DOHH2 (cell line): ENCODE measurements around the gene LATS1.
"Not testable (repeated sequence)": the region's sequence is repeated elsewhere in the genome, so short reads cannot be mapped to it uniquely, and the experiment has no call there.

Source experiments
- H3F3A ChIP-seq: fragments of 200-600 bp; sonication (generic), shearing (Covaris generic); 2 replicates; pipeline ENCODE4 v1.6.0; 2016; ENCODE audit warnings: antibody characterized with exemption, mild to moderate bottlenecking; ENCODE audit not compliant: control insufficient read depth, insufficient read depth
- H3K27ac ChIP-seq: fragments of 200-600 bp; sonication (generic); 2 replicates; pipeline ENCODE4 v1.5.1; 2014; ENCODE audit warnings: low read depth, mild to moderate bottlenecking, low read length, moderate library complexity
- H3K27me3 ChIP-seq: fragments of 200-600 bp; sonication (generic); 2 replicates; pipeline ENCODE4 v1.6.1; 2014; ENCODE audit warnings: mild to moderate bottlenecking, low read length, mixed read lengths; ENCODE audit not compliant: control insufficient read depth
- H3K36me3 ChIP-seq: fragments of 200-600 bp; sonication (generic); 2 replicates; pipeline ENCODE4 v1.6.1; 2014; ENCODE audit warnings: mild to moderate bottlenecking, low read length, moderate library complexity, mixed read lengths; ENCODE audit not compliant: control insufficient read depth
- H3K4me1 ChIP-seq: fragments of 200-600 bp; sonication (generic); 2 replicates; pipeline ENCODE4 v1.6.1; 2014; ENCODE audit warnings: mild to moderate bottlenecking, low read length, mixed read lengths; ENCODE audit not compliant: control insufficient read depth
- H3K4me2 ChIP-seq: fragments of 200-600 bp; sonication (generic); 2 replicates; pipeline ENCODE4 v1.6.0; 2014; ENCODE audit warnings: mild to moderate bottlenecking, low read length, moderate library complexity
- H3K4me3 ChIP-seq: fragments of 200-600 bp; sonication (generic); 2 replicates; pipeline ENCODE4 v1.5.1; 2014; ENCODE audit warnings: mild to moderate bottlenecking, low read length, mixed read lengths
- H3K79me2 ChIP-seq: fragments of 200-600 bp; sonication (generic); 2 replicates; pipeline ENCODE4 v1.6.1; 2014; ENCODE audit warnings: mild to moderate bottlenecking, low read length, mixed read lengths; ENCODE audit not compliant: control insufficient read depth
- H3K9me2 ChIP-seq: fragments of 200-600 bp; sonication (generic); replicated peaks from 2 replicates; pipeline ENCODE4 v1.6.1; 2014; ENCODE audit warnings: mild to moderate bottlenecking, low read length, mixed read lengths; ENCODE audit not compliant: control insufficient read depth
- H3K9me3 ChIP-seq: fragments of 200-600 bp; sonication (generic); 2 replicates; pipeline ENCODE4 v1.6.1; 2014; ENCODE audit warnings: antibody characterized with exemption, low read length, mixed read lengths; ENCODE audit not compliant: control insufficient read depth, insufficient read depth
- H4K20me1 ChIP-seq: fragments of 200-600 bp; sonication (generic); 2 replicates; pipeline ENCODE4 v1.6.0; 2014; ENCODE audit warnings: low read depth, mild to moderate bottlenecking, antibody characterized with exemption, low read length, moderate library complexity; ENCODE audit not compliant: control insufficient read depth, insufficient read depth
- EZH2phosphoT487 ChIP-seq: fragments of 200-600 bp; sonication (generic); IDR thresholded peaks from 2 replicates; pipeline ENCODE4 v1.6.1; 2017; ENCODE audit warnings: borderline replicate concordance, mild to moderate bottlenecking, antibody characterized with exemption, low read length, moderate library complexity, mixed read lengths
- TF ChIP-seq, protein P1 (sequence below): fragments of 200-600 bp; sonication (generic); IDR thresholded peaks from one replicate; pipeline ENCODE4 v1.5.1; 2014; ENCODE audit warnings: antibody characterized with exemption, mild to moderate bottlenecking, low read depth, low read length; ENCODE audit not compliant: poor library complexity, severe bottlenecking

Gene LATS1

DNA sequence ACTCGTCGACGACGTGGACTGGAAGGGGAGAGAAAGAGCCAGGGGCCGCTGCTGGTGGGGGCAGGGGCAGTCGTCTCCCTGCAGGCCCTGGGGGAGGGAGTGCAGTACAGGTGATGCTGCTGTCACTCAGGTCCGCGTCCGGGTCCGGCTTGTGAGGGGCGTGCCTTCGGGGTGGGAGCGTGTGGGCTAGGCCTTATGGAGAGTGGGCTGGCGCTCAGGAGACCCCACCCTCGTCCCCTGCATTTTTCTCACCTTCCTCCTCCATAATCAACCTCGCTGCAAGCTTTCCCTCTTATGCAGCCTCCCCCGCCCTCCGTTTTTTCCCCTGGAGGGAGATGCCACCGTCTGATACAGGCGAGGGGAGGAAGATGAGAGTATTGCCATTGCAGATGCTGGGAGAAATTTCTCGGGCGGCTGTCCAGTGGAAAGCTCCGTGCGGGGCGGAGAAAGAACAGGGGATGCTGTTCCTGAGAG lies 32.3 kb upstream of the LATS1 start:
- 0 out of 2 replicates have a peak, but pooled peaks cover 2% of the 10 kb centered on the region for H3F3A ChIP-seq
- no peaks in the 10 kb centered on the region for H3K27me3 ChIP-seq
- no peak for TF ChIP-seq EZH2phosphoT487
- TF ChIP-seq, protein P1, sequence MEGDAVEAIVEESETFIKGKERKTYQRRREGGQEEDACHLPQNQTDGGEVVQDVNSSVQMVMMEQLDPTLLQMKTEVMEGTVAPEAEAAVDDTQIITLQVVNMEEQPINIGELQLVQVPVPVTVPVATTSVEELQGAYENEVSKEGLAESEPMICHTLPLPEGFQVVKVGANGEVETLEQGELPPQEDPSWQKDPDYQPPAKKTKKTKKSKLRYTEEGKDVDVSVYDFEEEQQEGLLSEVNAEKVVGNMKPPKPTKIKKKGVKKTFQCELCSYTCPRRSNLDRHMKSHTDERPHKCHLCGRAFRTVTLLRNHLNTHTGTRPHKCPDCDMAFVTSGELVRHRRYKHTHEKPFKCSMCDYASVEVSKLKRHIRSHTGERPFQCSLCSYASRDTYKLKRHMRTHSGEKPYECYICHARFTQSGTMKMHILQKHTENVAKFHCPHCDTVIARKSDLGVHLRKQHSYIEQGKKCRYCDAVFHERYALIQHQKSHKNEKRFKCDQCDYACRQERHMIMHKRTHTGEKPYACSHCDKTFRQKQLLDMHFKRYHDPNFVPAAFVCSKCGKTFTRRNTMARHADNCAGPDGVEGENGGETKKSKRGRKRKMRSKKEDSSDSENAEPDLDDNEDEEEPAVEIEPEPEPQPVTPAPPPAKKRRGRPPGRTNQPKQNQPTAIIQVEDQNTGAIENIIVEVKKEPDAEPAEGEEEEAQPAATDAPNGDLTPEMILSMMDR: no peak
- H3K9me2 ChIP-seq: no peaks in the 10 kb centered on the region
- H4K20me1 ChIP-seq: peaks cover 12% of the 10 kb centered on the region; the same call in 1 of the 2 replicates
- no peaks in the 10 kb centered on the region for H3K9me3 ChIP-seq
- peaks cover 76% of the 10 kb centered on the region for H3K79me2 ChIP-seq
- H3K36me3 ChIP-seq: peaks cover 37% of the 10 kb centered on the region
- peak overlapping the region; percentile 76 for H3K27ac ChIP-seq
- peak overlapping the region; percentile 98 for H3K4me2 ChIP-seq
- peak overlapping the region; percentile 99 for H3K4me3 ChIP-seq
- peaks cover 57% of the 10 kb centered on the region for H3K4me1 ChIP-seq

DNA sequence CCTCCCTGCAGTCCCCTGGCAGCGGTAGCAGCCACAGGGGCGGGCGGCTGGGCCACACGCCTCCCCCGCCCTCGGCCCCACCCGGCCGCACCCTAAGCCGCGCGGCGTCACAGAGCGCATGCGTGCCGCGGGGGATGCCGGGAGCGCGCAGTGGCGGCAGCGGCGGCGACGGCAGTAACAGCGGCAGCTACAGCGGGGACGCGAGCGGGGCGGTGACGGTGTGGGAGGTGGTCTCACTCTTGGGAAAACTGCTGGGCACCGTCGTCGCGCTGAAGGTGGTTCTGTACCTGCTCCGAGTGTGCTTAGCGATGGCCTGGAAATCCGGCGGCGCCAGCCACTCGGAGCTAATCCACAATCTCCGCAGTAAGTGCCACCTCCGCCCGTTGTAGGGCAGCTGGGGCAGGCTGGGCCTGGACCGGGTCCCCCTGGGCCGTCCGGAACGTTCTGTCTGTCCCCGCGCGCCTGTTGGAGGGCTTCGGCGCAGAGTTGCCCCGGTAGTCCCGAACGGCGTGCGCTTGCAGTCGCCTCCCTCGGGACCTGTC lies 31.8 kb upstream of the LATS1 start, which contains the start of gene PCMT1:
TSS of gene PCMT1 (plus strand) at position 148 of the 542 bp plus-strand sequence. CDS start at position 309, 161 bp downstream.
- H4K20me1 ChIP-seq: peaks cover 12% of the 10 kb centered on the region; the same call in 1 of the 2 replicates
- H3K9me3 ChIP-seq: no peaks in the 10 kb centered on the region

DNA sequence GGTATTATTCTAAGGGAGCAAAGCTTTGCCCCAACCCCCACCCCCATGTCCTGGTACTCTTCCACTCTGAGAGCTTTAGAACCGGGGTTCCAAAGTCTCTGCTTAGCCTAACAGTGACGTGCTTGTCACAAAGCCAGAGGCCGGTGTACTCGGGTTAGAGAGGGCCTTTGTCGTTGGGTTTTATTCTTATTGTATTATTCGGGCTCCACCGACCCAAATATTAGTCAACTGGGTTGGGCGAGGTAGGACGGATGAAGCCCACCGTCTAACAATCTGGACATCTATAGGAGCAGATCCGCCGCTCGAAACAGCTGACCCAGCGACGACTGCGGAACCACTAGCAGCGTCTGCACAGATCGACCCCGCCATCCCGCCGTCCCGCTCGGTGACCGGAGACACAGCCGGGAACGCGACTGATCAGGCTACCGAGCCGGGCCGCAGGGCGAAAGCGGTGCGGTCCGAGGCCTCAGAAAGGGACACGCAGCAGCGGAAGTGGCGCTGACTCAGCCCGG lies 31.2 kb upstream of the LATS1 start:
- not testable (repeated sequence) for H3K27me3 ChIP-seq, H3K9me3 ChIP-seq, H3K9me2 ChIP-seq, H3F3A ChIP-seq
- Histone ChIP-seq H3K4me1 (peaks cover 50% of the 10 kb centered on the region), H3K36me3 (peaks cover 30% of the 10 kb centered on the region), H4K20me1 (peaks cover 12% of the 10 kb centered on the region; the same call in 1 of the 2 replicates), H3K4me3 (peak overlapping the region; percentile 99), H3K4me2 (peak overlapping the region; percentile 98), H3K79me2 (peaks cover 76% of the 10 kb centered on the region), H3K27ac (peak overlapping the region; percentile 76)

More for the DNA sequence above, 31.8 kb upstream of the LATS1 start, which contains the start of gene PCMT1:
- peak within 1 kb of the TSS; percentile 98 for H3K4me2 ChIP-seq
- no peak for TF ChIP-seq EZH2phosphoT487
- TF ChIP-seq, protein P1: no peak
- peaks cover 34% of the 10 kb centered on the region for H3K36me3 ChIP-seq
- H3K9me2 ChIP-seq: no peaks in the 10 kb centered on the region
- peaks cover 56% of the 10 kb centered on the region for H3K4me1 ChIP-seq
- 0 out of 2 replicates have a peak, but pooled peaks cover 2% of the 10 kb centered on the region for H3F3A ChIP-seq
- no peaks in the 10 kb centered on the region for H3K27me3 ChIP-seq
- H3K27ac ChIP-seq: peak within 1 kb of the TSS; percentile 76
- H3K79me2 ChIP-seq: peaks cover 76% of the 10 kb centered on the region
- H3K4me3 ChIP-seq: peak within 1 kb of the TSS; percentile 99
